ENCODE measurements around the gene EXOC4. TPM values are rescaled to one million over a fixed set of nuclear protein-coding genes. Genes with fewer than 3 reads are reported as not detected.

Gene EXOC4
- total RNA-seq, 1 experiment from 2014 or later = 91.9 TPM

- Mint-ChIP-seq H3K4me1 (ENCODE audit: low read depth, unreplicated experiment) (no peaks in the 10 kb centered on the region), H3K27ac (ENCODE audit: unreplicated experiment) (no peak overlapping the region), H3K4me3 (ENCODE audit: low read depth, unreplicated experiment) (no peak overlapping the region), H3K9me3 (ENCODE audit: low read depth, unreplicated experiment) (no peaks in the 10 kb centered on the region), H3K36me3 (ENCODE audit: insufficient read depth, unreplicated experiment) (no peaks in the 10 kb centered on the region), H3K27me3 (ENCODE audit: unreplicated experiment) (no peaks in the 10 kb centered on the region)
- BruUV-seq (replicated peaks) = no TSS peak
- CTCF ChIA-PET = no interaction called here
- TF ChIP-seq, protein P1, sequence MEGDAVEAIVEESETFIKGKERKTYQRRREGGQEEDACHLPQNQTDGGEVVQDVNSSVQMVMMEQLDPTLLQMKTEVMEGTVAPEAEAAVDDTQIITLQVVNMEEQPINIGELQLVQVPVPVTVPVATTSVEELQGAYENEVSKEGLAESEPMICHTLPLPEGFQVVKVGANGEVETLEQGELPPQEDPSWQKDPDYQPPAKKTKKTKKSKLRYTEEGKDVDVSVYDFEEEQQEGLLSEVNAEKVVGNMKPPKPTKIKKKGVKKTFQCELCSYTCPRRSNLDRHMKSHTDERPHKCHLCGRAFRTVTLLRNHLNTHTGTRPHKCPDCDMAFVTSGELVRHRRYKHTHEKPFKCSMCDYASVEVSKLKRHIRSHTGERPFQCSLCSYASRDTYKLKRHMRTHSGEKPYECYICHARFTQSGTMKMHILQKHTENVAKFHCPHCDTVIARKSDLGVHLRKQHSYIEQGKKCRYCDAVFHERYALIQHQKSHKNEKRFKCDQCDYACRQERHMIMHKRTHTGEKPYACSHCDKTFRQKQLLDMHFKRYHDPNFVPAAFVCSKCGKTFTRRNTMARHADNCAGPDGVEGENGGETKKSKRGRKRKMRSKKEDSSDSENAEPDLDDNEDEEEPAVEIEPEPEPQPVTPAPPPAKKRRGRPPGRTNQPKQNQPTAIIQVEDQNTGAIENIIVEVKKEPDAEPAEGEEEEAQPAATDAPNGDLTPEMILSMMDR (IDR thresholded peaks at IDR 0.05; ENCODE audit: unreplicated experiment) = no peak
- intact Hi-C loops (cut with micrococcal nuclease; ENCODE audit: unreplicated experiment) = no loop called here
- no peak for DNase-seq
Measured at GRCh38 chr7:133298080-133298479, 45.2 kb downstream of the EXOC4 start.

GRCh38 chr7:133299676-133300075 lies 46.8 kb downstream of the EXOC4 start:
- no peaks in the 10 kb centered on the region for H3K4me1 Mint-ChIP-seq (ENCODE audit: low read depth, unreplicated experiment)
- BruUV-seq (replicated peaks) = no TSS peak
- CTCF ChIA-PET = no interaction called here
- intact Hi-C loops (cut with micrococcal nuclease; ENCODE audit: unreplicated experiment) = no loop called here
- H3K9me3 Mint-ChIP-seq (ENCODE audit: low read depth, unreplicated experiment) = no peaks in the 10 kb centered on the region
- H3K36me3 Mint-ChIP-seq (ENCODE audit: insufficient read depth, unreplicated experiment) = no peaks in the 10 kb centered on the region
- TF ChIP-seq, protein P1 (IDR thresholded peaks at IDR 0.05; ENCODE audit: unreplicated experiment) = no peak
- DNase-seq = no peak
- no peak overlapping the region for H3K4me3 Mint-ChIP-seq (ENCODE audit: low read depth, unreplicated experiment)
- H3K27ac Mint-ChIP-seq (ENCODE audit: unreplicated experiment) = no peak overlapping the region
- no peaks in the 10 kb centered on the region for H3K27me3 Mint-ChIP-seq (ENCODE audit: unreplicated experiment)

DNA sequence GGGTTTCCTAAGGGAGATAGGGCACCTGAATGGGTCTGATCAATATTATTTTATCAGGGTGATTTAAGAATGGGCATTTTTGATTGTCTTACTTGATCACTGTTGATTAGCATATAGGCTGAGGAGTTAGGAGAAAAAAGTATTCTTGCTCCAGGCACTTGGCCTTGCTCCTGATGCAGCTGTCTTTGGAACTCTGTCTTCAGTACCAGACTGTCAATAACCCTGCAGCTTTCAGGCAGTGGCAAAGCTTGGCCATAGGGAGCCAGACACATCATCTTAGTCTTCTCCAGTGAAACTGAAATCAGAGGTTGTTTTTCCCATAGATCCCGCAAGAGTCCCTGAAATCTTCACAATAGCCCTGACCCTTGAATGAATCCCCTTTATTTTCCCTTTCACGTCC lies 47.2 kb downstream of the EXOC4 start:
- Mint-ChIP-seq H3K4me3 (ENCODE audit: low read depth, unreplicated experiment) (no peak overlapping the region), H3K27me3 (ENCODE audit: unreplicated experiment) (no peaks in the 10 kb centered on the region), H3K27ac (ENCODE audit: unreplicated experiment) (no peak overlapping the region), H3K4me1 (ENCODE audit: low read depth, unreplicated experiment) (no peaks in the 10 kb centered on the region), H3K36me3 (ENCODE audit: insufficient read depth, unreplicated experiment) (no peaks in the 10 kb centered on the region), H3K9me3 (ENCODE audit: low read depth, unreplicated experiment) (no peaks in the 10 kb centered on the region)
- BruUV-seq (replicated peaks) = no TSS peak
- intact Hi-C loops (cut with micrococcal nuclease; ENCODE audit: unreplicated experiment) = no loop called here
- CTCF ChIA-PET = no interaction called here
- TF ChIP-seq, protein P1 (IDR thresholded peaks at IDR 0.05; ENCODE audit: unreplicated experiment) = no peak
- no peak for DNase-seq

- H3K27me3 Mint-ChIP-seq (ENCODE audit: unreplicated experiment) = no peaks in the 10 kb centered on the region
- TF ChIP-seq, protein P1 (IDR thresholded peaks at IDR 0.05; ENCODE audit: unreplicated experiment) = no peak
- intact Hi-C loops (cut with micrococcal nuclease; ENCODE audit: unreplicated experiment) = no loop called here
- no TSS peak for BruUV-seq (replicated peaks)
- CTCF ChIA-PET = no interaction called here
- no peaks in the 10 kb centered on the region for H3K9me3 Mint-ChIP-seq (ENCODE audit: low read depth, unreplicated experiment)
- DNase-seq = no peak
- no peak overlapping the region for H3K27ac Mint-ChIP-seq (ENCODE audit: unreplicated experiment)
- H3K36me3 Mint-ChIP-seq (ENCODE audit: insufficient read depth, unreplicated experiment) = no peaks in the 10 kb centered on the region
- H3K4me3 Mint-ChIP-seq (ENCODE audit: low read depth, unreplicated experiment) = no peak overlapping the region
- no peaks in the 10 kb centered on the region for H3K4me1 Mint-ChIP-seq (ENCODE audit: low read depth, unreplicated experiment)
Measured at GRCh38 chr7:133300811-133301210, 47.9 kb downstream of the EXOC4 start.

- BruUV-seq (replicated peaks) = no TSS peak
- Mint-ChIP-seq H3K4me3 (ENCODE audit: low read depth, unreplicated experiment) (no peak overlapping the region), H3K9me3 (ENCODE audit: low read depth, unreplicated experiment) (no peaks in the 10 kb centered on the region), H3K27me3 (ENCODE audit: unreplicated experiment) (no peaks in the 10 kb centered on the region), H3K36me3 (ENCODE audit: insufficient read depth, unreplicated experiment) (no peaks in the 10 kb centered on the region), H3K27ac (ENCODE audit: unreplicated experiment) (no peak overlapping the region), H3K4me1 (ENCODE audit: low read depth, unreplicated experiment) (no peaks in the 10 kb centered on the region)
- no peak for DNase-seq
- intact Hi-C loops (cut with micrococcal nuclease; ENCODE audit: unreplicated experiment) = no loop called here
- CTCF ChIA-PET = no interaction called here
- TF ChIP-seq, protein P1 (IDR thresholded peaks at IDR 0.05; ENCODE audit: unreplicated experiment) = no peak
Measured at GRCh38 chr7:133301444-133301843, 48.6 kb downstream of the EXOC4 start.

Measured in Calu3 (cell line).